Thyroid gland (tissue), 4 donors: ENCODE results near the gene GRM1.

Source experiments
- CTCF ChIP-seq, 6 experiments: fragments of 200-600 bp in 3 of 6; fragments of 450-650 bp in 3 of 6; sonication (generic) in 3 of 6; IDR thresholded peaks; one replicate each; pipeline ENCODE4 v1.5.1; 2016 to 2019; ENCODE audit warnings: antibody characterized with exemption in 6 of 6, mild to moderate bottlenecking in 2 of 6, inconsistent platforms in 1 of 6, moderate library complexity in 1 of 6
- POLR2A ChIP-seq, 2 donors: fragments of 450-650 bp; IDR thresholded peaks; one replicate each; pipeline ENCODE4 v1.6.1; 2017; ENCODE audit warnings: antibody characterized with exemption in 2 of 2, mild to moderate bottlenecking in 2 of 2, moderate library complexity in 1 of 2

- TF ChIP-seq CTCF (IDR thresholded peaks at IDR 0.05) (no peak), POLR2A (IDR thresholded peaks at IDR 0.05) (no peak)
Measured at GRCh38 chr6:146267447-146267846, 238.6 kb downstream of the GRM1 start.
